GM12878 (cell line): ENCODE measurements around the gene CNDP2. TPM values are rescaled to one million over a fixed set of nuclear protein-coding genes. Genes with fewer than 3 reads are reported as not detected.

Experiments used
- ATAC-seq: fragments of 200-7000 bp; cut with Tn5 transposase; 3 replicates; pipeline ENCODE4 v1.9.1; 2020; ENCODE audit warnings: mild to moderate bottlenecking, moderate library complexity
- BruUV-seq: library from RNA; stranded (reverse); fragments of 400-500 nt; replicated peaks from 2 replicates; lab custom pipeline; 2021; lab: Mats Ljungman, UMichigan
- CTCF ChIA-PET: fragments of 300-600 bp; sonication (Branson Sonifier 250); formaldehyde crosslinking; extraction: SDS; loops from one replicate; lab custom pipeline; 2021; ENCODE audit warnings: inconsistent platforms; lab: Yijun Ruan, JAX
- POLR2A ChIA-PET: fragments of 350-600 bp; formaldehyde crosslinking; extraction: SDS; loops from one replicate; lab custom pipeline; 2021; ENCODE audit warnings: inconsistent platforms; lab: Charles Lee
- RAD21 ChIA-PET: fragments of 300-600 bp; sonication (Branson Sonifier 250); formaldehyde crosslinking; loops from one replicate; lab custom pipeline; 2023; ENCODE audit warnings: antibody characterized with exemption; ENCODE audit not compliant: unreplicated experiment; lab: Charles Lee
- SMC1A ChIA-PET: fragments of 300-600 bp; sonication (Branson Sonifier 250); formaldehyde crosslinking; loops from one replicate; lab custom pipeline; 2023; ENCODE audit not compliant: unreplicated experiment, uncharacterized antibody; lab: Charles Lee
- DNase-seq: peaks from one replicate; pipeline ENCODE4 v3.0.0-alpha.2; 2011; ENCODE audit warnings: low read depth, low spot score
- FAIRE-seq: peaks from 3 replicates; lab custom pipeline; 2011; peaks lifted over from hg19 to GRCh38; lab: Jason Lieb, UNC
- H2AFZ ChIP-seq: 2 replicates; pipeline ENCODE4 v1.6.0; 2011; ENCODE audit warnings: low read depth, low read length, control low read depth; ENCODE audit not compliant: control insufficient read depth
- H3K27ac ChIP-seq: 2 replicates; pipeline ENCODE4 v1.5.1; 2011; ENCODE audit warnings: control low read depth; ENCODE audit not compliant: control insufficient read depth, insufficient read depth
- H3K27me3 ChIP-seq, 2 experiments: replicated peaks in 1 of 2; 2 replicates each; pipeline versions ENCODE4 v1.6.0 to v1.6.1; 2011; ENCODE audit warnings: low read length in 1 of 2; ENCODE audit not compliant: control insufficient read depth in 2 of 2, insufficient read depth in 2 of 2
- H3K36me3 ChIP-seq, 2 experiments: 2 replicates each; pipeline ENCODE4 v1.5.1; 2011; ENCODE audit warnings: low read length in 1 of 2; ENCODE audit not compliant: control insufficient read depth in 2 of 2, insufficient read depth in 2 of 2
- H3K4me1 ChIP-seq: 2 replicates; pipeline ENCODE4 v1.6.1; 2011; ENCODE audit warnings: mild to moderate bottlenecking, low read length, moderate library complexity, mixed read lengths; ENCODE audit not compliant: control insufficient read depth, insufficient read depth
- H3K4me2 ChIP-seq: 2 replicates; pipeline ENCODE4 v1.6.0; 2011; ENCODE audit warnings: control low read depth; ENCODE audit not compliant: control insufficient read depth, insufficient read depth
- H3K4me3 ChIP-seq: fragments of 200-600 bp; sonication (generic); 2 replicates; pipeline ENCODE4 v1.5.1; 2016
- H3K79me2 ChIP-seq: 2 replicates; pipeline ENCODE4 v1.6.0; 2011; ENCODE audit warnings: low read length; ENCODE audit not compliant: control insufficient read depth, insufficient read depth
- H3K9ac ChIP-seq: 2 replicates; pipeline ENCODE4 v1.8.0; 2011; ENCODE audit warnings: low read length, control low read depth, mixed read lengths; ENCODE audit not compliant: control insufficient read depth, insufficient read depth
- H3K9me3 ChIP-seq: replicated peaks from 3 replicates; pipeline ENCODE4 v1.5.1; 2011; ENCODE audit warnings: mild to moderate bottlenecking, low read length; ENCODE audit not compliant: control insufficient read depth, insufficient read depth
- H4K20me1 ChIP-seq: 2 replicates; pipeline ENCODE4 v1.6.0; 2011; ENCODE audit not compliant: control insufficient read depth, insufficient read depth
- BRCA1 ChIP-seq: IDR thresholded peaks from 2 replicates; pipeline ENCODE4 v1.6.1; 2011; ENCODE audit warnings: low read depth, low read length, improper control_type of control experiment
- CBX5 ChIP-seq: sonication (generic); IDR thresholded peaks from 2 replicates; pipeline ENCODE4 v1.6.1; 2016; ENCODE audit warnings: low read depth, moderate library complexity, mild to moderate bottlenecking, inconsistent platforms
- EED ChIP-seq: sonication (generic); IDR thresholded peaks from 2 replicates; pipeline ENCODE4 v1.6.1; 2016; ENCODE audit warnings: antibody characterized with exemption, low read depth
- ETV6 ChIP-seq, 2 experiments: fragments of 450-650 bp in 1 of 2; IDR thresholded peaks in 1 of 2; conservative IDR thresholded peaks in 1 of 2; 2 replicates each; pipeline ENCODE4 v1.6.1; 2014; ENCODE audit warnings: antibody characterized with exemption in 1 of 2, borderline replicate concordance in 1 of 2, low read depth in 1 of 2, mild to moderate bottlenecking in 1 of 2, moderate library complexity in 1 of 2
- HCFC1 ChIP-seq: fragments of 150-350 bp; IDR thresholded peaks from 2 replicates; pipeline ENCODE4 v1.6.1; 2014; ENCODE audit warnings: low read length
- IKZF2 ChIP-seq, 2 experiments: fragments of 450-650 bp; IDR thresholded peaks; 2 replicates each; pipeline ENCODE4 v1.6.1; 2017; ENCODE audit warnings: mild to moderate bottlenecking in 2 of 2, moderate library complexity in 2 of 2
- RAD51 ChIP-seq: fragments of 450-650 bp; IDR thresholded peaks from 2 replicates; pipeline ENCODE4 v1.6.1; 2016; ENCODE audit warnings: moderate library complexity, mild to moderate bottlenecking, inconsistent platforms
- RB1 ChIP-seq: fragments of 450-650 bp; formaldehyde crosslinking; IDR thresholded peaks from 2 replicates; pipeline ENCODE4 v1.6.1; 2017; ENCODE audit warnings: mild to moderate bottlenecking, borderline replicate concordance
- ZNF24 ChIP-seq: fragments of 450-650 bp; IDR thresholded peaks from 2 replicates; pipeline ENCODE4 v1.6.1; 2017; ENCODE audit warnings: antibody characterized with exemption, mild to moderate bottlenecking
- WGBS: methylation state at CpG from one replicate; pipeline ENCODE4 v1.1.6; 2016; ENCODE audit warnings: low lambda C conversion rate; ENCODE audit not compliant: insufficient replicate concordance, insufficient coverage; ENCODE audit errors: missing lambda C conversion rate; 5-methylcytosine and 5-hydroxymethylcytosine counted together
- in situ Hi-C: fragments of 300-500 bp; cut with MboI; formaldehyde crosslinking; loops from 9 replicates; pipeline ENCODE4 v1.14.3; 2018; ENCODE audit warnings: mixed read lengths
- intact Hi-C: fragments of 100-400 bp; cut with micrococcal nuclease; formaldehyde crosslinking; loops from one replicate; pipeline ENCODE4 v1.14.2; 2022; ENCODE audit not compliant: unreplicated experiment
- polyA plus RNA-seq, 11 experiments: library from polyadenylated mRNA; depleted of rRNA in 4 of 11; unstranded in 6 of 11; stranded (reverse) in 5 of 11; fragments of >200 nt; fragmentation: Nextera tagmentation in 4 of 11; fragmentation: Illumina TruSeq in 1 of 11; extraction: Ambion mirVana in 4 of 11; extraction: Trizol in 1 of 11; gene quantifications; 1 replicate in 1 of 11; 2 replicates in 10 of 11; pipeline versions ENCODE4 v1.2.1 to v1.2.3, GENCODE V29; 2011 to 2016; ENCODE audit warnings: inconsistent platforms in 2 of 11, missing spikeins in 2 of 11, low read depth in 1 of 11
- total RNA-seq, 4 experiments: library from RNA; depleted of rRNA in 3 of 4; stranded (reverse); fragments of >200 nt in 3 of 4; fragmentation: Illumina TruSeq in 1 of 4; extraction: Trizol in 1 of 4; gene quantifications; 2 replicates each; pipeline versions ENCODE4 v1.2.1 to v1.2.3, GENCODE V29; 2013 to 2021
- TF ChIP-seq, protein P1 (sequence below): fragments of 450-650 bp; formaldehyde crosslinking; IDR thresholded peaks from 2 replicates; pipeline ENCODE4 v1.4.0; 2022; ENCODE audit warnings: mild to moderate bottlenecking, moderate library complexity
- TF ChIP-seq, protein P2 (sequence below), 3 experiments: IDR thresholded peaks in 2 of 3; conservative IDR thresholded peaks in 1 of 3; 2 replicates each; pipeline ENCODE4 v1.5.1; 2011; ENCODE audit warnings: low read depth in 3 of 3, low read length in 3 of 3, mild to moderate bottlenecking in 3 of 3, control low read depth in 2 of 3, moderate library complexity in 2 of 3, inconsistent platforms in 1 of 3, mixed read lengths in 1 of 3; ENCODE audit not compliant: control insufficient read depth in 2 of 3, insufficient read depth in 1 of 3; ENCODE audit errors: extremely low read depth in 1 of 3
- TF ChIP-seq, protein P3 (sequence below): fragments of 450-650 bp; IDR thresholded peaks from 2 replicates; pipeline ENCODE4 v1.6.1; 2017; ENCODE audit warnings: mild to moderate bottlenecking, low read depth, inconsistent platforms; ENCODE audit not compliant: poor library complexity, severe bottlenecking

CNDP2 gene
- total and polyA plus RNA-seq, 10 of the 15 experiments (the other 5 are each of a cell fraction or from before 2014, with no cell fraction given): 63.5 to 213 (median 158) TPM

DNA sequence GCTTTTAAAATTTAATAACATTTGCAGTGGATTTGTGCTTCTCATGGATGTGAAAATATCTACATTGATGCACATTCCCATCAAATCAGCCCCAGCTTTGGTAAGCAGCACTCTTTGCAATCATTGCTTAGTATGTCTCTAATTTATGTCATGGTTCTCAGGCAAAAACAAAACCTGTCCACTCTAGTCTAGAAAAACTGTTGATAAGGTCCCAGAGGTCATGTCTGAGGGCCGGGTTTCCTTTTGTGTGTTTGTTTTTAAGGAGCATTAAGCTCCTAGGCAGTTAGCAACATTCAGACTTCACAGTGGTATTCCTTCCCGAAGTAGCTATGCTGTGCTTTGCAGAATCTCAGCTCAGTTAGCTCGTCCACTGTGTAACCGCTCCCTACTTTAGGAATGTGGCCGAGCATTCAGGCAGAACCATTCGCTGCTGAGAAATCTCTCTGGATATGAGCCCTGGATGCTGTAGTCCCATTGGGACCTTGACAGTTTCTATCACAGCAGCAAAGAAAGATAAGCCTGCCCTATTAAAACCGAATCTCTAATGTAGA, 43.1 kb upstream of the CNDP2 start:
- FAIRE-seq (no peak), DNase-seq (no peak), ATAC-seq (no peak)
- Histone ChIP-seq H3K9me3 (no peaks in the 10 kb centered on the region), H3K4me1 (no peaks in the 10 kb centered on the region), H3K4me3 (no peak overlapping the region), H3K4me2 (no peak overlapping the region), H3K79me2 (no peaks in the 10 kb centered on the region), H3K36me3 (no peaks in the 10 kb centered on the region), H2AFZ (no peak overlapping the region), H4K20me1 (no peaks in the 10 kb centered on the region), H3K27ac (no peak overlapping the region), H3K9ac (no peak overlapping the region), H3K27me3 (peaks cover 5 to 8% of the 10 kb centered on the region in 2 experiments)
- CTCF ChIA-PET: interaction anchor here (0.9 to 1.9 kb wide), 2 partner anchors 99 kb away, joined by 3 to 7 read pairs; no protein-coding TSS in a partner anchor
- TF ChIP-seq EED: no peak
- no peak for TF ChIP-seq CBX5
- TF ChIP-seq IKZF2 (IDR thresholded peaks at IDR 0.05): no peak
- no peak for TF ChIP-seq RAD51
- TF ChIP-seq BRCA1: no peak
- no peak for TF ChIP-seq HCFC1
- TF ChIP-seq RB1: no peak
- TF ChIP-seq, protein P1, sequence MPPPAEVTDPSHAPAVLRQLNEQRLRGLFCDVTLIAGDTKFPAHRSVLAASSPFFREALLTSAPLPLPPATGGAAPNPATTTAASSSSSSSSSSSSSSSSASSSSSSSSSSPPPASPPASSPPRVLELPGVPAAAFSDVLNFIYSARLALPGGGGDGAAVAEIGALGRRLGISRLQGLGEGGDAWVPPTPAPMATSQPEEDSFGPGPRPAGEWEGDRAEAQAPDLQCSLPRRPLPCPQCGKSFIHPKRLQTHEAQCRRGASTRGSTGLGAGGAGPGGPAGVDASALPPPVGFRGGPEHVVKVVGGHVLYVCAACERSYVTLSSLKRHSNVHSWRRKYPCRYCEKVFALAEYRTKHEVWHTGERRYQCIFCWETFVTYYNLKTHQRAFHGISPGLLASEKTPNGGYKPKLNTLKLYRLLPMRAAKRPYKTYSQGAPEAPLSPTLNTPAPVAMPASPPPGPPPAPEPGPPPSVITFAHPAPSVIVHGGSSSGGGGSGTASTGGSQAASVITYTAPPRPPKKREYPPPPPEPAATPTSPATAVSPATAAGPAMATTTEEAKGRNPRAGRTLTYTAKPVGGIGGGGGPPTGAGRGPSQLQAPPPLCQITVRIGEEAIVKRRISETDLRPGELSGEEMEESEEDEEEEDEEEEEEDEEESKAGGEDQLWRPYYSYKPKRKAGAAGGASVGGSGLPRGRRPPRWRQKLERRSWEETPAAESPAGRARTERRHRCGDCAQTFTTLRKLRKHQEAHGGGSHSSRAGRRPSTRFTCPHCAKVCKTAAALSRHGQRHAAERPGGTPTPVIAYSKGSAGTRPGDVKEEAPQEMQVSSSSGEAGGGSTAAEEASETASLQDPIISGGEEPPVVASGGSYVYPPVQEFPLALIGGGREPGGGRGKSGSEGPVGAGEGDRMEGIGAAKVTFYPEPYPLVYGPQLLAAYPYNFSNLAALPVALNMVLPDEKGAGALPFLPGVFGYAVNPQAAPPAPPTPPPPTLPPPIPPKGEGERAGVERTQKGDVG (CRISPR knock-in tag): no peak
- TF ChIP-seq, protein P2, sequence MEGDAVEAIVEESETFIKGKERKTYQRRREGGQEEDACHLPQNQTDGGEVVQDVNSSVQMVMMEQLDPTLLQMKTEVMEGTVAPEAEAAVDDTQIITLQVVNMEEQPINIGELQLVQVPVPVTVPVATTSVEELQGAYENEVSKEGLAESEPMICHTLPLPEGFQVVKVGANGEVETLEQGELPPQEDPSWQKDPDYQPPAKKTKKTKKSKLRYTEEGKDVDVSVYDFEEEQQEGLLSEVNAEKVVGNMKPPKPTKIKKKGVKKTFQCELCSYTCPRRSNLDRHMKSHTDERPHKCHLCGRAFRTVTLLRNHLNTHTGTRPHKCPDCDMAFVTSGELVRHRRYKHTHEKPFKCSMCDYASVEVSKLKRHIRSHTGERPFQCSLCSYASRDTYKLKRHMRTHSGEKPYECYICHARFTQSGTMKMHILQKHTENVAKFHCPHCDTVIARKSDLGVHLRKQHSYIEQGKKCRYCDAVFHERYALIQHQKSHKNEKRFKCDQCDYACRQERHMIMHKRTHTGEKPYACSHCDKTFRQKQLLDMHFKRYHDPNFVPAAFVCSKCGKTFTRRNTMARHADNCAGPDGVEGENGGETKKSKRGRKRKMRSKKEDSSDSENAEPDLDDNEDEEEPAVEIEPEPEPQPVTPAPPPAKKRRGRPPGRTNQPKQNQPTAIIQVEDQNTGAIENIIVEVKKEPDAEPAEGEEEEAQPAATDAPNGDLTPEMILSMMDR (IDR thresholded peaks at IDR 0.05 in 2 of 3, conservative IDR thresholded peaks at IDR 0.05 in 1 of 3; ENCODE audit: control insufficient read depth in 2 of 3, extremely low read depth in 1 of 3, insufficient read depth in 1 of 3, low read depth in 3 of 3, low read length in 3 of 3): no peak
- TF ChIP-seq, protein P3, sequence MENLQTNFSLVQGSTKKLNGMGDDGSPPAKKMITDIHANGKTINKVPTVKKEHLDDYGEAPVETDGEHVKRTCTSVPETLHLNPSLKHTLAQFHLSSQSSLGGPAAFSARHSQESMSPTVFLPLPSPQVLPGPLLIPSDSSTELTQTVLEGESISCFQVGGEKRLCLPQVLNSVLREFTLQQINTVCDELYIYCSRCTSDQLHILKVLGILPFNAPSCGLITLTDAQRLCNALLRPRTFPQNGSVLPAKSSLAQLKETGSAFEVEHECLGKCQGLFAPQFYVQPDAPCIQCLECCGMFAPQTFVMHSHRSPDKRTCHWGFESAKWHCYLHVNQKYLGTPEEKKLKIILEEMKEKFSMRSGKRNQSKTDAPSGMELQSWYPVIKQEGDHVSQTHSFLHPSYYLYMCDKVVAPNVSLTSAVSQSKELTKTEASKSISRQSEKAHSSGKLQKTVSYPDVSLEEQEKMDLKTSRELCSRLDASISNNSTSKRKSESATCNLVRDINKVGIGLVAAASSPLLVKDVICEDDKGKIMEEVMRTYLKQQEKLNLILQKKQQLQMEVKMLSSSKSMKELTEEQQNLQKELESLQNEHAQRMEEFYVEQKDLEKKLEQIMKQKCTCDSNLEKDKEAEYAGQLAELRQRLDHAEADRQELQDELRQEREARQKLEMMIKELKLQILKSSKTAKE: no peak
- no peak for TF ChIP-seq ZNF24
- no peak for TF ChIP-seq ETV6 (conservative IDR thresholded peaks at IDR 0.05 in 1 of 2, IDR thresholded peaks at IDR 0.05 in 1 of 2; ENCODE audit: borderline replicate concordance in 1 of 2, low read depth in 1 of 2)
- POLR2A ChIA-PET: no interaction called here
- no TSS peak for BruUV-seq
- in situ Hi-C loops: no loop called here
- SMC1A ChIA-PET: interaction anchor here (1.0 kb wide), 1 partner anchor 12 kb away, joined by 3 read pairs; no protein-coding TSS in a partner anchor
- intact Hi-C loops: no loop called here
- RAD21 ChIA-PET: no interaction called here
- 17% methylated on average over 7 of the region's 7 CpGs for WGBS
